Ecto neural progenitor cell (in vitro differentiated cells): ENCODE data around the gene SNX6.
"Not testable (repeated sequence)": the region's sequence is repeated elsewhere in the genome, so short reads cannot be mapped to it uniquely, and the experiment has no call there.

Source experiments
- DNase-seq: peaks from one replicate; pipeline ENCODE4 v3.0.0-alpha.2; 2018; ENCODE audit warnings: low spot score

Gene SNX6

GRCh38 chr14:34634360-34634771 is 4.4 kb upstream of the SNX6 start:
- not testable (repeated sequence) for DNase-seq

- DNase-seq, result no peak
Observed at GRCh38 chr14:34633742-34634141, 3.8 kb upstream of the SNX6 start.

GRCh38 chr14:34632411-34632978 is 2.5 kb upstream of the SNX6 start:
- DNase-seq, result no peak

- DNase-seq, result no peak
Observed at GRCh38 chr14:34629344-34629656, 648 bp downstream of the SNX6 start.

GRCh38 chr14:34628681-34629135 is 1.2 kb downstream of the SNX6 start:
- DNase-seq, result no peak

GRCh38 chr14:34623506-34623905 is 6.4 kb downstream of the SNX6 start:
- no peak for DNase-seq

GRCh38 chr14:34620839-34621238 is 9.1 kb downstream of the SNX6 start:
- no peak for DNase-seq

GRCh38 chr14:34620115-34620514 is 9.8 kb downstream of the SNX6 start:
- DNase-seq, result no peak

- no peak for DNase-seq
Observed at GRCh38 chr14:34619471-34619870, 10.5 kb downstream of the SNX6 start.

GRCh38 chr14:34616360-34616759 is 13.6 kb downstream of the SNX6 start:
- no peak for DNase-seq

- no peak for DNase-seq
Observed at GRCh38 chr14:34615507-34615906, 14.4 kb downstream of the SNX6 start.

GRCh38 chr14:34614638-34615037 is 15.3 kb downstream of the SNX6 start:
- DNase-seq, result no peak

- DNase-seq, result no peak
Observed at GRCh38 chr14:34610101-34610500, 19.8 kb downstream of the SNX6 start.

GRCh38 chr14:34605461-34605860 is 24.5 kb downstream of the SNX6 start:
- no peak for DNase-seq

- DNase-seq, result no peak
Observed at GRCh38 chr14:34604995-34605394, 25.0 kb downstream of the SNX6 start.

GRCh38 chr14:34596891-34597290 is 33.1 kb downstream of the SNX6 start:
- DNase-seq, result no peak

GRCh38 chr14:34593740-34594375 is 36.1 kb downstream of the SNX6 start:
- DNase-seq, result no peak

- no peak for DNase-seq
Observed at GRCh38 chr14:34592623-34593022, 37.3 kb downstream of the SNX6 start.

GRCh38 chr14:34583525-34583924 is 46.4 kb downstream of the SNX6 start:
- DNase-seq, result no peak

- no peak for DNase-seq
Observed at GRCh38 chr14:34582117-34582680, 47.7 kb downstream of the SNX6 start.

- DNase-seq, result no peak
Observed at GRCh38 chr14:34580381-34580780, 49.6 kb downstream of the SNX6 start.

GRCh38 chr14:34571771-34572170 is 58.2 kb downstream of the SNX6 start:
- DNase-seq, result no peak

- DNase-seq, result no peak
Observed at GRCh38 chr14:34569750-34570149, 60.2 kb downstream of the SNX6 start.

- DNase-seq, result no peak
Observed at GRCh38 chr14:34568803-34569202, 61.1 kb downstream of the SNX6 start.
